Measurements from ENCODE around the gene APELA. TPM values are rescaled to one million over a fixed set of nuclear protein-coding genes. Genes with fewer than 3 reads are reported as not detected.

Gene APELA
- total and polyA plus RNA-seq, 9 donors, result 0.10 TPM; not detected in 8

- no peak overlapping the region for H3K27ac ChIP-seq
- 29 to 50% (median 30%) methylated on average over 5 of the region's 5 CpGs for WGBS, 3 donors
- intact Hi-C loops (cut with DNase I), result no loop called here
- H3K4me3 ChIP-seq, result no peak overlapping the region
- H3K9me3 ChIP-seq, result no peaks in the 10 kb centered on the region
- no peak for DNase-seq
- TF ChIP-seq POLR2A (IDR thresholded peaks at IDR 0.05) (no peak), CTCF (IDR thresholded peaks at IDR 0.05) (no peak), EP300 (IDR thresholded peaks at IDR 0.05) (no peak)
- H3K27me3 ChIP-seq, result no peaks in the 10 kb centered on the region
- no peaks in the 10 kb centered on the region for H3K36me3 ChIP-seq
- H3K4me1 ChIP-seq (ENCODE audit: insufficient read depth), result no peaks in the 10 kb centered on the region
Observed at GRCh38 chr4:164945146-164945545, 68.2 kb downstream of the APELA start.

- no peak for TF ChIP-seq POLR2A (IDR thresholded peaks at IDR 0.05)
- no peak for TF ChIP-seq CTCF (IDR thresholded peaks at IDR 0.05)
- no peak for TF ChIP-seq EP300 (IDR thresholded peaks at IDR 0.05)
- H3K36me3 ChIP-seq, result no peaks in the 10 kb centered on the region
- intact Hi-C loops (cut with DNase I), result no loop called here
- no peak for DNase-seq
- WGBS, 3 donors, result 86 to 92% (median 90%) methylated on average over 5 of the region's 5 CpGs
- H3K9me3 ChIP-seq, result no peaks in the 10 kb centered on the region
- H3K27me3 ChIP-seq, result no peaks in the 10 kb centered on the region
- H3K27ac ChIP-seq, result no peak overlapping the region
- H3K4me3 ChIP-seq, result no peak overlapping the region
- no peaks in the 10 kb centered on the region for H3K4me1 ChIP-seq (ENCODE audit: insufficient read depth)
Observed at GRCh38 chr4:164946810-164947209, 69.8 kb downstream of the APELA start.

Other genes with a start within 250 kb of the APELA start
- gene SMIM31, start 123.0 kb upstream of the APELA start, total RNA-seq, result under 1 TPM in 1 of 7 donors, not detected in 6; 0.12 TPM
- not detected for gene SMIM31, start 123.0 kb upstream of the APELA start, polyA plus RNA-seq
- 1 to 10 TPM in 5 of 7 donors, under 1 TPM in 2; 0.36 to 3.4 (median 1.8) TPM for gene TRIM61, start 100.5 kb downstream of the APELA start, total RNA-seq
- gene TRIM61, start 100.5 kb downstream of the APELA start, polyA plus RNA-seq, result 1 to 10 TPM; 1.5 to 1.9 TPM
- not detected for gene TRIM60, start 154.8 kb downstream of the APELA start, total RNA-seq
- gene TRIM60, start 154.8 kb downstream of the APELA start, polyA plus RNA-seq, result not detected
- not detected for gene TRIM75, start 176.7 kb downstream of the APELA start, total RNA-seq
- not detected for gene TRIM75, start 176.7 kb downstream of the APELA start, polyA plus RNA-seq
- gene TMEM192, start 235.7 kb downstream of the APELA start, total RNA-seq, result 10 to 100 TPM; 16.7 to 35.2 (median 25.3) TPM
- gene TMEM192, start 235.7 kb downstream of the APELA start, polyA plus RNA-seq, result 10 to 100 TPM; 22.1 to 40.8 TPM